ENCODE data around the gene ZNF862. TPM values are rescaled to one million over a fixed set of nuclear protein-coding genes. Genes with fewer than 3 reads are reported as not detected.

ZNF862 gene
- total and polyA plus RNA-seq, 2 donors (not counting 3 experiments of a cell fraction or from before 2014, with no cell fraction given) = 10.8 to 14.7 TPM

- no peak overlapping the region for H3K9ac ChIP-seq (replicated peaks; ENCODE audit: extremely low read depth, insufficient read depth, low read length)
- dilution Hi-C loops (cut with MboI; ENCODE audit: extremely low pct_ligation_motif_present, low sequenced_read_pairs) (no loop called here), intact Hi-C loops (cut with micrococcal nuclease) (no loop called here)
- CTCF ChIA-PET = interaction anchor here (1.2 to 1.7 kb wide), 2 partner anchors 54 to 134 kb away, joined by 3 to 8 read pairs; no protein-coding TSS in a partner anchor
- FAIRE-seq (no peak), DNase-seq (ENCODE audit: low read depth, low spot score) (no peak)
- no peaks in the 10 kb centered on the region for H3K9me3 ChIP-seq (replicated peaks; ENCODE audit: control insufficient read depth, insufficient read depth, low read length)
- H3K36me3 ChIP-seq (ENCODE audit: control insufficient read depth in 2 of 2, extremely low read depth in 1 of 2, insufficient read depth in 2 of 2, low read length in 2 of 2) = no peaks in the 10 kb centered on the region
- POLR2A ChIA-PET = no interaction called here
- TF ChIP-seq GATA2 (IDR thresholded peaks at IDR 0.05; ENCODE audit: insufficient read depth, insufficient read length, low read depth, low read length) (no peak), JUN (IDR thresholded peaks at IDR 0.05; ENCODE audit: borderline replicate concordance, insufficient read depth, insufficient read length, low read depth) (no peak), CTCF (IDR thresholded peaks at IDR 0.05; ENCODE audit: extremely low read depth in 1 of 2, insufficient read depth in 1 of 2, low read depth in 1 of 2, low read length in 2 of 2) (no peak), MYC (IDR thresholded peaks at IDR 0.05; ENCODE audit: low read depth, low read length) (no peak)
- no peak overlapping the region for H3K27ac ChIP-seq (ENCODE audit: insufficient read depth, low read depth, low read length)
- no peak overlapping the region for H3K4me3 ChIP-seq (replicated peaks in 1 of 3; ENCODE audit: insufficient read depth in 1 of 3, low read depth in 1 of 3, low read length in 3 of 3)
- no TSS peak for BruUV-seq (replicated peaks)
- H3K9me1 ChIP-seq (replicated peaks; ENCODE audit: control insufficient read depth, extremely low read depth, insufficient read depth, low read length) = no peaks in the 10 kb centered on the region
- no peak overlapping the region for H3K4me2 ChIP-seq (ENCODE audit: insufficient read depth, low read length)
- H3K27me3 ChIP-seq (ENCODE audit: control insufficient read depth in 2 of 2, insufficient read depth in 2 of 2, low read length in 2 of 2) = no peaks in the 10 kb centered on the region
- H3K79me2 ChIP-seq (ENCODE audit: control insufficient read depth, insufficient read depth, low read length) = no peaks in the 10 kb centered on the region
- no peaks in the 10 kb centered on the region for H3K4me1 ChIP-seq (ENCODE audit: control insufficient read depth, extremely low read depth, insufficient read depth, low read length)
- H4K20me1 ChIP-seq (replicated peaks; ENCODE audit: control insufficient read depth, extremely low read depth, insufficient read depth, low read length) = no peaks in the 10 kb centered on the region
- H2AFZ ChIP-seq (ENCODE audit: low read depth, low read length) = no peak overlapping the region
Observed at GRCh38 chr7:149796287-149796860, 41.8 kb upstream of the ZNF862 start.

- FAIRE-seq (no peak), DNase-seq (ENCODE audit: low read depth, low spot score) (no peak)
- Histone ChIP-seq H3K4me1 (ENCODE audit: control insufficient read depth, extremely low read depth, insufficient read depth, low read length) (no peaks in the 10 kb centered on the region), H3K4me2 (ENCODE audit: insufficient read depth, low read length) (no peak overlapping the region), H4K20me1 (replicated peaks; ENCODE audit: control insufficient read depth, extremely low read depth, insufficient read depth, low read length) (no peaks in the 10 kb centered on the region), H3K4me3 (replicated peaks in 1 of 3; ENCODE audit: insufficient read depth in 1 of 3, low read depth in 1 of 3, low read length in 3 of 3) (no peak overlapping the region), H3K9me1 (replicated peaks; ENCODE audit: control insufficient read depth, extremely low read depth, insufficient read depth, low read length) (no peaks in the 10 kb centered on the region), H3K36me3 (ENCODE audit: control insufficient read depth in 2 of 2, extremely low read depth in 1 of 2, insufficient read depth in 2 of 2, low read length in 2 of 2) (no peaks in the 10 kb centered on the region), H3K27ac (ENCODE audit: insufficient read depth, low read depth, low read length) (no peak overlapping the region), H3K9me3 (replicated peaks; ENCODE audit: control insufficient read depth, insufficient read depth, low read length) (no peaks in the 10 kb centered on the region), H3K79me2 (ENCODE audit: control insufficient read depth, insufficient read depth, low read length) (no peaks in the 10 kb centered on the region), H2AFZ (ENCODE audit: low read depth, low read length) (no peak overlapping the region), H3K9ac (replicated peaks; ENCODE audit: extremely low read depth, insufficient read depth, low read length) (no peak overlapping the region), H3K27me3 (ENCODE audit: control insufficient read depth in 2 of 2, insufficient read depth in 2 of 2, low read length in 2 of 2) (no peaks in the 10 kb centered on the region)
- BruUV-seq (replicated peaks) = no TSS peak
- TF ChIP-seq JUN (IDR thresholded peaks at IDR 0.05; ENCODE audit: borderline replicate concordance, insufficient read depth, insufficient read length, low read depth) (no peak), GATA2 (IDR thresholded peaks at IDR 0.05; ENCODE audit: insufficient read depth, insufficient read length, low read depth, low read length) (no peak), MYC (IDR thresholded peaks at IDR 0.05; ENCODE audit: low read depth, low read length) (no peak), MAX (IDR thresholded peaks at IDR 0.05; ENCODE audit: insufficient read depth, insufficient read length) (no peak), POLR2A (IDR thresholded peaks at IDR 0.05; ENCODE audit: low read depth, low read length) (no peak), EZH2 (IDR thresholded peaks at IDR 0.05; ENCODE audit: borderline replicate concordance, low read depth, low read length, severe bottlenecking) (no peak), FOS (IDR thresholded peaks at IDR 0.05; ENCODE audit: borderline replicate concordance, insufficient read depth, low read length) (no peak), POLR2AphosphoS5 (IDR thresholded peaks at IDR 0.05; ENCODE audit: insufficient read depth, low read depth, low read length) (no peak), CTCF (IDR thresholded peaks at IDR 0.05; ENCODE audit: extremely low read depth in 1 of 2, insufficient read depth in 1 of 2, low read depth in 1 of 2, low read length in 2 of 2) (no peak)
- ChIA-PET POLR2A (no interaction called here), CTCF (interaction anchor here (1.0 to 4.6 kb wide), 4 partner anchors 8 to 135 kb away, joined by 3 to 47 read pairs (median 4); no protein-coding TSS in a partner anchor)
- dilution Hi-C loops (cut with MboI; ENCODE audit: extremely low pct_ligation_motif_present, low sequenced_read_pairs) = no loop called here
- intact Hi-C loops (cut with micrococcal nuclease) = no loop called here
Observed at GRCh38 chr7:149797771-149798170, 40.4 kb upstream of the ZNF862 start.

Measured in endothelial cell of umbilical vein (primary cell).